Dermis microvascular lymphatic vessel endothelial cell (primary cell): ENCODE results near the gene TMEM272. TPM values are rescaled to one million over a fixed set of nuclear protein-coding genes. Genes with fewer than 3 reads are reported as not detected.
A peak's percentile ranks its signal among the peaks of the same experiment; 100 is the strongest.

Experiments
- DNase-seq, 2 donors: peaks; one replicate each; pipeline versions ENCODE4 v3.0.0 to v3.0.0-alpha.2; 2010; ENCODE audit warnings: low read depth in 2 of 2
- total RNA-seq: library from RNA; depleted of rRNA; stranded (reverse); fragments of >200 nt; gene quantifications from 2 replicates; pipeline ENCODE4 v1.2.1, GENCODE V29; 2014

Gene TMEM272
- total RNA-seq, 1 donor from 2014 or later: not detected

DNA sequence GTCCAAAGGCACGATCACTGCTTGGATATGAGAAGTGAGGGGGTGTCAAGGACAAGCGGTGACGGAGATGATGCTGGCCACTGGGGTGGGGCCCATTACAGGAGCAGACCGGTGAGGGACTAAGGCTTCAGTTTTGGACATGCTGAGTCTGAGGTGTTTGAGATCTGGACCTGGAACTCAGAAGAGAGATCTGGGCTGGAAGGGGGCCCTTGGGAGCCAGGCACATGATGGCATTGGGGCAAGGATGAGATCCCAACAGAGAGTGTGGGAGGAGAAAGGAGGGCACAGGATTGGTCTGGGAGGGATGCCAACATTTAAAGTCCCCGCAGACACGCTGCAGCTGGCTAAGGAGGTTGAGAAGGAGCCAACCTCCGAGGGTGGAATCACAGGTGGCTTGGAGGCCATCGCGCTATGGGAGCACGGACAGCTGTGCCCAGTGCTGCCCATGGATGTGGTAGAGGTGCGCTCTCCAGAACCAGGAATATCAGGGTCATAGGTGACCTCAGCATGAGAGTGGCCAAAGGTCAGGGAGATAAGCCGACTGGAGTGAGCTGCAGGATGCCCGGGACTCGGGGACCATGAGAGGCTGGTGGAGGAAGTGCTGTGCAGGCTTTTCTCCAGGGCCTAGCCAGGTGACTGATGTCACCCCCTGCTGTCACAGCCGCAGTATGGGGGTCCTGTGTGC, 62.8 kb downstream of the TMEM272 start:
- no peak for DNase-seq

DNA sequence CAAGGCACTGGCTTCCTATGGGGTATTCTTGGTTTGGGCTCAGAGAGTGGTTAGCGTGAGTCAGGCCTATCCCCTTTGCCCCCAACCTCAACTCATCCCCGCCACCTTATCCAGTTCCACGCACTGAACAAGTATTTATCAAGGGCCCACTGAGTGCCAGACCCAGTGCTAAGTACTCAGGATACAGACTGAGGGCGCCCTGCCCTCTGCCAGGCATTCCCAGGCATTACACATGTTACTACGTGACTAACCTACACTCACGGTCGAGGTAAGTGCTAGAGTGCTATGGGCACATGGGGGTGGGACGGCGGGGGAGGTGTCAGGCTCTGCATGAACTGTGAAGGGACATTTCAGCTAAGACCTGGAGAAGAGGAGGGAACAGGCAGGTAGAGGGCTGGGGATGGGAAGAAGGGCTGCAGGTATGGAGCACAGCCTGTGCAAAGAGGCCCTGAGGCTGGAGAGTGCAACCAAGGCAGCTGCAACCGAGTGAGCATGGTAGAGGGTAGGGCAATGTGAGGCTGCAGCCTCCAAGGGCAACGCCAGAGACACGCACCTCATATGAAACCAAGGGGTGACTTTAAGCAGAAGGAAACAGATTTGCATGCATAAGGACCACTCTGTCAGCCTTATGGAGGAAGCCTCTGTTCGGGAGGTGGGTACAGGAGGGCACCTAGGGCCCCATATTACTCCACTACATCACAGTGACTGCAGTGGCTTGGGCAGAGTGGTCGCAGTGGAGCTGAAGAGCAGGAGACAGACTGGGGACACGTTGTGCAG, 63.5 kb downstream of the TMEM272 start:
- DNase-seq: peak; percentile 33 to 61

DNA sequence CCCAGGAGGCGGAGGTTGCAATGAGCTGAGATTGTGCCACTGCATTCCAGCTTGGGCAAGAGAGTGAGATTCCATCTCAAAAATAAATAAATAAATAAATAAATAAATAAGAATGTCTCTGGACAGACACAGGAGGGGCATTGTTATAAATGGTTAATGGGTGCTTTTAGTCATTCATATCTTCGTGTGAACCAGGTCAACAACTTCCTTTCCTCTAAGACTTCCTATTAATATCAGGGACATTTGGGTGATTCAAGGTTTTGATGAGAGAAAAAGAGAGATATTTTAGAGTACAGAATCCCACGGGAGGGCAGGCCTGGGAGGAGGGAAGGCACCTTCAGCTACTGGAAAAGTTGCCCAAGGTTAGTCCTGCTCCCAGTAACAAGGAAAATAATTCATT, 64.9 kb downstream of the TMEM272 start:
- DNase-seq: no peak

DNA sequence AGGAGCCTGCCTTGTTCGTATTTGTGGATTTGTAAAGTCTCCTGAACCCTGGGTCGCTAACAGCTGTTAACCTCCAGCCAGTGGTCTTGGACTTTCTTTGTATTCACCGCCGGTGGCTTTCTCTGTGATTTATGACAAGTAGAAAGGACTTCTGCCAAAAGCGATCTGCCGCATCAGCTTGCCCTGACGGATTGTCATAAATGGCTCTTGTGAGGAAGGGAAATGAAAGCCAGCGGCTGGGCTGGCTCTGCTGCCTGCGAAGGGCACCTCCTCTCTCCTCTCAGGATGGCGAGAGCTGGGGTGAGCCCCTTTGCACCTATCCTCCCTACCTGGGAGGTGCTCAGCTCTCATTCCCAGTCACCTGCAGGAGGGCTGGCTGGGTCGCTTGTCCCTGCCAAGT, 66.6 kb downstream of the TMEM272 start:
- DNase-seq: no peak

DNA sequence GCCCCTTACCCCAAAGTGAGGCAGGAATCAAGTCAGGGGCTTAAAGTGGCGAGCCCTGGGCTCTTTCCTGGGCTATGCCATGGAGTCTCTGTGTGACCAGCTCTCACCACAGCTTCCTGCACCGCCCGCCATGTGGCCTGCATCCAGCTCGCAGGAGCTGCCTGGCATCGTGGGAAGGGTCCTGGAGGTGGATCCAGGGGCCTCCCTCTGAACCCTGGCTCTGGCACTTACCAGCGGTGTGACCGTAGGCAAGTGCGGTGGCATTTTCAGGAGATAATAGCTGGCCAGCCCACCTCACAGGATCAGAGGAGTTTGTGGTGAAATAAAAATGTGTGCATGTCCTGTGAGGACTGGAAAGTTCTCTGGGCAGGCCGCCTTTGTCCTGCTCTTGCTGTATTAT, 67.1 kb downstream of the TMEM272 start:
- DNase-seq: no peak

DNA sequence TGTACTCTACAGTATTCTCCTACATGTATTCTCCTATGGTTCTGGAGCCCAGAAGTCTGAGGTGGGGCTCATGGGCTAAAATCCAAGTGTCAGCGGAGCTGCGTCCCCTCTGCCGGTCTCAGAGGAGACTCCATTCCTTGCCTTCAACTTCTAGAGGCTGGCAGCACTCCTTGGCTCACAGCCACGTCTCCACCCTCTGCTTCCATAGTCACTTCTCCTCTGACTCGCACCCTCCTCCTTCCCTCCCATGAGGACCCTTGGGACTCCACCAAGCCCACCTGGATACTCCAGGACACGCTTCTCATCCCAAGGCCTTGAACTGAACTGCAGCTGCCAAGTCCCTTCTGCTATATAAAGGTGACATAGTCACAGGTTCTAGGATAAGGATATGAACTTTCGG, 68.8 kb downstream of the TMEM272 start:
- no peak for DNase-seq

DNA sequence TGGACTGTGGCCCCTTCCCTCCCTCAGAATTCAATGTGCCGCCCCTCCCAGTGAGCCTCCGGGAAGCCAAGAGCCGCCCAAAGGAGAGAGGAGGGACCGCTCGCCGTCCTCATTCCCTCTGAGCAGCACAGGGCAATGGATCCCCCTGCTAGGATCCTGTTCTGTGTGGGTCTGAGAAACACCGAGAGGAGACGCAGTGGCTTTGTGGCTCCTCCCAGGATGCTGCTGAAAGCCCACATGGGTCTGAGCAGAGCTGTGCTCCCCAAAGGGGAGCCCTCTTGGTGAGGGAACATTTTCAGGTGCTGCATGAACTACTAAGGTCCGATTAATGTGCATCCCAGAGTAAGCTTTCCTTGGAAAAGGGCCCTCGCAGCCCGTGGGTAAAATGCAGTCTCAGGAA, 71.5 kb downstream of the TMEM272 start:
- DNase-seq: no peak

DNA sequence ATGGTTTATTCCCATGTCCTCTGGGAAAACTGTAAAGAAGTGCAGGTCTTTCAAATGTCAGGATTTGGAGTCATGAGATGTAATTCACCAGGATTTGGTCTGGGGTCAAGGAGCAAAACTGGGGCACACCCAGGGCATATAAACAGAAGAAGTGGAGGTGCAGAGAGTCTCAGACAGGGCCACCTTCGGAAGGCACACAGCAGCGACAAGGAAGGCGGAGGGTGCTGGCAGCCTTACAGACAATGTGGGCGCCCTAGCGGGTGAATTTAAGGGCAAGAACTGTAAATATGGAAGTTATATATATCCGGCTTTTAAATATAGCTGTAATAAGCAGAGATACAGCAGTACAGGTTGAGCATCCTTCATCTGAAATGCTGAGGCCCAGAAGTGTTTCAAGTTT, 72.2 kb downstream of the TMEM272 start:
- no peak for DNase-seq

DNA sequence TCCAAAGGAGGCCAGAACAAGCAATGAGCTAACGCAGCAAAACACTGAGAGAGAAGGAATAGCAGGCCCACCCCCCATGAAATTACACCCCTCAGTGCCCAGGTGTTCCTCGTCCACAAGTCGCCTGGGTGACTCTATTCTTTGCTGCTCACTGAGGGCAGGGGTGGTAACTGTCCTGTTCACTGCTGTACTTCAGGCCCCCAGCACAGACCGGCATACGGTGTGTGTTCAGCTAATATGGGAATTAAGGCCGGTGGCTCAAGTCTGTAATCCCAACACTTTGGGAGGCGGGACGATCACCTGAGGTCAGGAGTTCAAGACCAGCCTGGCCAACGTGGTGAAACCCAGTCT, 72.9 kb downstream of the TMEM272 start:
- no peak for DNase-seq

DNA sequence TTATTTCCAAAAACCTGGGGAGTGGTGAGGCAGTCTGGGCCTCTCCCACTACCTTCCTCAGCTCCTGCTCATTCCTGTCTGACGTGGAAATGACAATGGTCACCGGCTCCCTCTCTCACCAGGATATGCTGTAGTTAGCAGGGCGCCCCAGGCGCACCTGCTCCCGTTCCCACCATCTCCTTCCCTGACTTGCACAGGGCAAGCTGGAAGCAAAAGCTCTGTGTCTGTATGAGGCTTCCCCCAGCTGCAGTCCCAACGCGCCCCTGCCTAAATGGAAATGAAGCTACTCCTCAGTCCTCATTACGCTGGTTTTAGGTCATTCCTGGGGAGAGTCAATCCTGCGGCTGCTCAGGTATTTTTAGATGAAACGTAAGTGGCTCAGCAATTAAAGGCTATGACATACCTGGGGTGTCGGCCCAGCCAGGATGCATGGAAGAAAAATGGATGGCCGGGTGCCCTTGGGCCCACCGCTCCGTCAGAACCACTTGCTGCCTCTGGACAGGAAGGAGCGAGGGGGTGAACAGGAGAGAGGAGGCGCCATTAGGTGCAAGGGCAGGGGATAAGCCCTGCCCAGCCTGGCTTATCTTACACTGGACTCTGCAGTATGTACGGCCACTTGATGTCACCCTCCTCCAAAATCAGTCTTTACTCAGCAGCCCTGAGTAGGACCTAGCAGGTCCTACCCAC, 73.4 kb downstream of the TMEM272 start:
- DNase-seq: no peak

DNA sequence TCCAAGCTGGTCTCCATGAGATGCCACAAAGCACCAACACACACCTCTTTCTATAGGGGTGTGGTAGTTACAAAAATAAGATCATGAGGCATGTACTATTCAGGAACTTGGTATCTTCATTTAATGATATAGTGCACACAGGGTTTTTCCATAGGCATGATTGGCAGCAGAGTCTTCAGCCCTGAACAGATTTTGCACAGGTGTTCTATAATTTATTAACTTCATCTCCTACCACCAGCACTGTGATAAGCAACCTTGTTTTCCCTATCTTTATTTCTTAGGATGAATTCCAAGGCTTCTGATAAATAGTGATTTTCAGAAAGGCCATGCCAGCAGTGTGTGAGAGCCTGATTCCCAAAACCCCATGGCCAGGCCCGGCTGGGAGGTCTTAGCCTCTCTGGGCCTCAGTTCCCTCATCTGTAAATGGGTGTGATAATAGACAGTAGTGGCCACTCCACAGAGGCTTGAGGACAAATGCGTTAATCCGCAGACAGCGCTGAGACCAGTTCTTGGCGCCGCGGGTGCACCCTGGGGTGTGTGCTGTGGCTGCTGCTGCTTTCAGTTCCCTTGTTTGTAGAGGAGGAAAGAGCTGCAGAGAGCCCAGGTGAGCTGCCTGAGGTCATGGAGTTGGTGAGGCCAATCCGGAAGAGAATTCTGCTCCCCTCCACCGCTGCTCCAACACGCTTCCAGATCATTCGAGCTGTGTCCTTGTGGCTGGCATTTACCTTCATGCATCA, 74.1 kb downstream of the TMEM272 start:
- no peak for DNase-seq

DNA sequence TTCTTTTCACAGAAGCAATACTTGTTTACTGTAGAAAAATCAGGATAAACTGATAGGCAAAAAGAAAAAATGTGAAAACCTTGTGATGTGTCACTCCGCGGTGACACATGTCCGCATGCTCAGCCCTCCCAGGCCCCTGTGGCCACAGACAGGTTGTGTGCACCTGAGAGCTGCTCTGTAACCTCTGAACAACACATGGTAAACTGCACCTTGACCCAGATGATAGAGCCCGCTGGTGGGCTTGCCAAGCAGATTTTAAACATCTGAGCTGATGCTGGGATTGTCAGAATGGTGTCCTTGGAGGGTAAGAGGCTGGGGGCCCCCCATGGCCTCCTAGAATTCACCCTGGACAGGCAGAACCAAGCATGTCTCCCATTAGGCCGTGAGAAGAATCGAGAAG, 74.8 kb downstream of the TMEM272 start:
- no peak for DNase-seq

DNA sequence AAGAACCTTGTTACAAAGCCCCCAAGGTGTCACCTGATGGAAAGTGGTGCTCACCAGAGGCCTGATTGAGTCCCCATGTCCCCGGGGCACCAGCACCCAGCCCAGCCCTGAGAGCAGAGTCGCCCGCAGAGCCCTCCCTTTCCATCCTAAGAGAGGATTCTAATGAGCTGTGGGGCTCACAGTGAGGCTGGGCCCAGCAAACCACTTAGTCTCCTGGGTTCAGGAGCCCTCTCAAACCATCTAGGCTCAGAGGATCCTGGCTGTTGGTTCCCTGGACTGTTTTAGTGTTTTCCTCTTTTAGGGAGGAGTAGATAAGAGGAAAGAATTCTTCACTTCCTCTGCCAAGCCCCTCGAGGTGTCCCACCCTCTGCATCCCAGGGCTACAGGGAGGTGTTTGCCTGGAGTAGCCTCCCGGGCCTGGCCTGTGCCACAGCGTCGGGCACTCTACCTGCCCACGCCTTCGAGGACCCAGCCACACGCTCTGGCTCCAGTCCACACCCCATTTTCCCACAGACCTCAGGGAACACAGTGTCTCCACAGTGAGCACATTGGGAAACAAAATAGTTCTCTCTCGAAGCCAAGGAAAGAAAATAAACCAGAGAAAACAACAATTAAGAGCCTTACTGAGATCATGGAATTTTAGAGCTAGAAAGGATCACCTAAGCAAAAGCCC, 75.4 kb downstream of the TMEM272 start:
- no peak for DNase-seq

DNA sequence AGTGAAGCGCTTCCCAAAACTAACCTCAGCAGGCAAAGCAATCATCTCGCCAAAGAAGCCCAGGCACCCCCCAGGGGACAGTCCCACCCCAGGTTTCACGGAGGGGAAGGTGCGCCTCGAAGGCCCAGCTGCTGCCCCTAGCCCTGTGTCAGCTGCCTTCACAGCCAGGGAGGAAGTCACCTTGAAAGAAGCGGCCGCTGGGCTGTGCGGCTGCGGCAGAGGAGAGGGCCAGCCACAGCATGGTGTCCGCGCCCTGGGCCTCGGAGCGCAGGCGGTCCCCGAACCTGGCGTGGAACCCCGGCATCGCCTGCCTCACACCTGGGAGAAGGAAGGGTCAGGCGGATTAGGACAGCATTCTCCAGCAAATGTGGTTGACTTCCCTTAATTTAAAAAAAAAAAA, 76.0 kb downstream of the TMEM272 start:
- no peak for DNase-seq

DNA sequence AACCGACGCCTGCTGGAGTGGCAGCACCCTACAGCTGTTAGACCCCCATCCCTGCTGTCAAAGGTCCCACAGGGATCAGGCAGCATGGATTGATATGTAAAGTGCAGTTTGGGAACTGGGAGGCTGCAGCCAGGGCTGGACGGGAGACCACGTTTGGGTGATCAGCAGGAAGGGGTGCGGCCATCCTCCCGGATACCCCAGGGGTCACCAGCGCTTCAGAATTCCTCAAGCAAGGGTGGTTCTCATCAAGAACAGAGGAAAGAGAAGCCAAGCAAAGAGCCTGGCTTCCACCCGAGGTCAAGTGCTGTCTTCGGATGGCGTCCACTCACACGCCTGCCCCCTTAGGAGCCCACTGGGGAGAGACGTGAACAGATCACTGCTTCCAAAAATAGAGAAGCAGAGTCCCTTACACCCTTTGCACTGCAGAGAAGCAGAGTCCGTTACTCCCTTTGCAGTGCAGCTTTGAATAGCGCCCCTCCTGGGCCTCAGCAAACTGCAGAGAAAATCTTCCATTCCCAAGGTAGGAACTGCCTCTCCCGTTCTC, 76.5 kb downstream of the TMEM272 start:
- no peak for DNase-seq

DNA sequence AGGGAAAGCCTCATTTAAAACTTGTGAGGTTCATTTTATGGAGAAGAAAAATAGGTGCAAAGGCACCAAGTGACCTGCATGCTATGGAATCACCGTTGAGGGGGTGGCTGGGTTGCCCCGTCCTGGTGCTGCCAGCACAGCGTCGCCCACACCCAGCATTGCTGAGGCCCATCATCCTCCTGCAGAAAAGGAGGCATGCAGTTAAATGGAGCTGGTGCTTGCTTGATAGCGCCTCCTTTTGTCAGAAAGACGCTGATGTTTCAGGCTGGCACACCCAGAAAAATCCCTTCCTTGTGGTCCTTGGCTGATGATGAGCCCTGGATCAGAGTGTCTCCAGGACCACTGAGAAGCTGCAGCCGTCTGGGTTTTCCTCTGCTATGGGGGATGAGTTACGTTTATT, 77.9 kb downstream of the TMEM272 start:
- DNase-seq: no peak

DNA sequence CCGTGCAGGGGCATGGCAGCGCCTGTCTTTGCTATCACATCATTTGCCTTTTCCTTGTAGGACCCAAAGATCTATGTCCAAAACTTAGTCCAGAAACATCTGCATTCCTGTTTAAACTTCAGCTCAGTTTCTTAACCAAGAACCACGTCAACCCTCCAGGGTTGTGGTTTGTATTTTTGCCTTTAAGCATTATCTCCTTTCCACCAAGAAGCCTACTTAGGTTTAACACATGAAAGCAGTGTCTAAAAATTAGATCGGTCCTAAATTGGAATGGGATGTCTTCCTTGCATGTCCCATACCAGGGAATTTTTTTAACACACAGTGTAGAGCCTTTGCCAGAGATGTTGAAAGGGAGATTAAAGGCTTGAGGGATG, 79.8 kb downstream of the TMEM272 start:
- DNase-seq: no peak

DNA sequence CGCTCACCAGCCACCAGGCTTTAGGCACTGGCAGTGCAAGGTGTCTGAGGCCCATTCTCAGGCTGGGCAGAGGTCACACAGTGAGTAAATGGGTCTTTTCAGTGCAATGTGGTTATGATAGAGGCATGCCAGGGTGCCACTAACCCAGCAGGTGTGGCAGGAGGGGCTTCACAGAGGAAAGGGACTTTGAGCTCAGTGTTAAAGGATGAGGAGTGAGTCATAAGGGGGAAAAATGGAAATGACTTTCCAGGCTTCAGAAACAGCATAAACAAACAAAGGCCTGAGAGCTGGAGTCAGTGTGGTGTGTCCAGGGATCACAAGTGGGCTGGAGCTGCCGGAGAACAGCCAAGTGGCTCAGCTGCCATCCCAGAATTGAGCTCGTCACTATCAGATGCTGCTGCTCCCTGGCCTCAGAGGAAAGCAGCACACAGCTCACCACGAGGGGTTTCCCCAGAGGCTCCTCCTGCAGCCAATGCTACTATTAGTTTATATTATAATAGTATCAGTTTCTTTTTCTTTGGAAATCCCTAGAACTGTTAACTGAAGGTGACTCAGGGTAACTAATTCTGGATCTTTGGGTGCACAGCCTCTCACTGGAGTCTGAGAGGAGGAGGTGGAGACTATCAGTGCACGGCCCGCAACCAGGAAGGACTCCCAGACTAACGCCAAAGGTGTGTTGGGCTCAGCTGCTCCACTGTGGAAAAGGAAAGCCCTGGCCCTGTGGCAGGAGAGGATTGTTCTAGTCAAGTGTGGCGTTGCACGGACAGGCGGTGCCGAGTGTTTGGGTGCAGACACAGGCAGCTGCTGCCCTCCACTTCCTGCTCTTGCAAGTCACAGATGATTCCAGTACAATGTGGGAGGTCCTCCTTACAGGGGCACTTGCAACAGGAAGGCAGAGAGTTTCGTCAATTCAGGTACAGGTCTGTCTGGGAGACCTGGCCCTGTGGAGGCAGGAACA, 80.5 kb downstream of the TMEM272 start:
- DNase-seq: peak; percentile 11 to 86

DNA sequence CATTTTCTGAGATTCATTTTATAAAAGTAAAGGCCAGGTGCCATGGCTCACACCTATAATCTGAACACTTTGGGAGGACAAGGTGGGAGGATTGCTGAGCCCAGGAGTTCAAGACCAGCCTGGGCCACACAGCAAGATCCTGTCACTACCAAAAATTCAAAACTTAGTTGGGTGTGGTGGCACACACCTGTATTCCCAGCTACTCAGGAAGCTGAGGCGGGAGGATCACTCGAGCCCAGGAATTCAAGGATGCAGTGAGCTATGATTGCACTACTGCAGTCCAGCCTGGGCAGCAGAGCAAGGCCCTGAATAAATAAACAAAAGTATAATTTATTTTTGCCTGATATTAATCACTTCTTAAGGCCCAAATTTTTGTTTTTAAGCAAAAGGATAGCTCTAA, 81.5 kb downstream of the TMEM272 start:
- DNase-seq: no peak
